GM19099 (cell line): Measurements from ENCODE around the gene IQSEC2.

ENCODE experiments used
- POLR2A ChIP-seq: IDR thresholded peaks from 3 replicates; pipeline ENCODE4 v1.6.1; 2011; ENCODE audit warnings: low read depth; ENCODE audit not compliant: insufficient read length; ENCODE audit errors: extremely low read depth

Gene IQSEC2

DNA sequence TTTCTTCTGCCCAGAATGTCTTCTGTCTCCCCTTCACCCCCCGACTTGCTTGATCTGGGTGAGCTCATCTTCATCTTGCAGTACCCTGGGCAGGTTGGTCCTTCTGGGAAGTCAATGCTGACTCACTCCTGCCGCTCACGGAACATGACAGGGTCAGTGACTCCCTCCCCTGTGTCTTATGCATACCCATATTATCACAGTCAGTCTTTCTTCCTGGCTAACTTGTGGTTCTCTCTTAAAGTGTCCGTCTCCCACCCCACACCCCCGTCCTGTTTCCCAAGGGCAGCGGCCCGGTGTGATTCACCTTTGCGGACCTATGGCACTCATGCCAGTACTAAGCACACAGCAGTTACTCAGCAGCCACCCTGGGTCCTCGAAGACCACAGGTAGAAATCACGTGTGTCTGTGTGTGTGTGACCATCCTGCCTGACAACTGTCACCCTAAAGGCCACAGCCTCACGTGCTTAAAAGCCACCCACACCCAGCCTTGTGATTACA lies 17.7 kb downstream of the IQSEC2 start:
- TF ChIP-seq POLR2A, result no peak

DNA sequence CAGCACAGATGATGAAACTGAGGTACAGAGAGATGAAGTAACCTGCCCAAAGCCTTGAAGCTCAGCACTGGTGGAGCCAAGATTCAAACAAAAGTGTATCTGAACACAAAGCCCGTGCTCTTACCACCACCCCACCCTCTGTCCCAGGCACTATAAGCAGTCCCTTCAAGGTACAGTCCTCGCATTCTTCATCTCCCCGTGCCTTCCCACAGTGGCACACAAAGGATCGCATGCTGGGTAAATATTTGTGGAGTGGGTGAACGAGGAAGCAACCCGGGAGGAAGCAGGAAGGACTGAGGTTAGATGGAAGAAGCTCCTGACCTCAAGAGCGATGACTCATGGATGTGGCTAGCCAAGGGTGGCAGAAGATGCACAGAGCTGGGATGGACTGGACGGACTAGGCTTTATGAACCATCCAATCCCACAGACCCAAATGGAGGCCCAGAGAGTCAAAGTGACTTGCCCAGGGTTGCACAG lies 18.4 kb downstream of the IQSEC2 start:
- no peak for TF ChIP-seq POLR2A

DNA sequence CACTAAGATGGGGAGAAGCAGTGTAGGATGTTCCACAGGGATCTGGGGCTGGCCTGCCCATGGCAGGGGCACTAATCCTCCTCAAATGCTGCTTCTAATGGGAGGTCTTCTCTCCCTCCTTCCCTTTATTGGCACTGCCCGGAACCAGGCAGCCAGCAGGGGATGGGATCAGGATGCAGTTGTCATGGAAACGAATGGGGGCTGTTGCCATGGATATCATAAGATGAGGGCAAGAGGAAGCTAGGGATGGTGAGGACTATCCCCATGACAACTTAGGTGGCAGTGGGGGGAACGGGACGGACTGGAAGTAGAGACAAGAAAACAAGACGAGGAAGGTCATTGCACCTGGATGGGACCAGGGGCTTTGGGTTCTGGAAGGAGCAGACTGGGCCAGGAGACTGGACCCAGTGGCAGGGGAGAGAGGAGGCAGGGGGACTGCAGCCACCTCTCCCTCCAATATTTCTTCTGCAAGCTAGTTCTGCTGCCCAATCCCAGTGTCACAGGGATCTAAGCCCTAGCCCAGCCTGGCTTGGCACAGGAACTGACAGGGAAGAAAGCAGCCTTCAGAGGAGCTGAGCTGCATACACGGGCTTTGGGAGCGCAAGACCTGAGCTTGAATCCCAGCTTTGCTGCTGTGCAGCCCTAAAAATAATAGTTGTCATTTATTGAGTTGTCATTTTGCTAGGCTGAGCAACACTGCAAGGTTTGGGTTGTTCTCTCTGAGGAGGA lies 19.0 kb downstream of the IQSEC2 start:
- no peak for TF ChIP-seq POLR2A

DNA sequence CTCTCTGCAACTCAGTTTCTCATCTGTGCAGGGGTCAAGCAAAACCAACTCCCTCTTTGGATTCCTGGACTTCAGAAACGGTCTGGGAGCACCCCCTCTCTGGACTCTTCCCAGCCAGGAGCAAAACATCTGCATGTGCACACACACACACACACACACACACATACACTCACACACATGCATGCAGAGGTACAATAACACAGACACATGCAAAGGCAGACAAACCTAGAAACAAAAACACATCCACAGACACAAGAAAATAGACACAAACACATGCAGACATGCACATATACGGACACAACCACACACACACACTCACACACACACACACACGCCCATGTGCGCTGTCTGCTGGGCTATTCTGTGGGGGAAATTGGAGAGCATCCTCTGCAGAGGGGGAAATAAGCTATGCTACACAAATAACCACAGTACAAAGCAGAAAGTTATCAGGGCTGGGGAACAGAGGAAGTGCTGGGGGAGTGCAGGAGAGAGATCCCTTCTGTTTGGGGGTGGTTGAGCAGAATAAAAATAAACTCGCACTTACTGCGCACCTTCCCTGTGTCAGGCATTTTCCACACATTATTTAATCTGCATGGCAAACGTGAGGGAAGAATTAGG lies 19.9 kb downstream of the IQSEC2 start:
- TF ChIP-seq POLR2A, result no peak

DNA sequence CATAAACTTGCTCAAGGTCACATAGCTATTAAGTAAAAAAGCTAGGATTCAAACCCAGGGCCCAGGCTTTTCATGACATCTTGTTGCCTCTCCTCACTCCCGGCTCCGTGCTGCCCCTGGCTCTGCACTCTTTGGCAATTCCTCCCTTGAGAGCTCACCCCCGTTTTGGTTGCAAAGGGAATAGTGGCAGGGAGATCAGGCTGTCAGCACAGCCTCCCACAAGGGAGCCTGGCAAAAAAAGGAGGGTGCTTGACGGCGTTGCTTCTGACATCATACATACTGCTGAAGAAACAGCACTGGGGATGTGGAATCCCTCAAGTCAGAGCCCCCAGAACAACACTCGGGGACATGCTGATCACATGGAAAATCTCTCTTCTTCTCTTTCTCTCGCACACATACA lies 20.5 kb downstream of the IQSEC2 start:
- TF ChIP-seq POLR2A, result no peak

DNA sequence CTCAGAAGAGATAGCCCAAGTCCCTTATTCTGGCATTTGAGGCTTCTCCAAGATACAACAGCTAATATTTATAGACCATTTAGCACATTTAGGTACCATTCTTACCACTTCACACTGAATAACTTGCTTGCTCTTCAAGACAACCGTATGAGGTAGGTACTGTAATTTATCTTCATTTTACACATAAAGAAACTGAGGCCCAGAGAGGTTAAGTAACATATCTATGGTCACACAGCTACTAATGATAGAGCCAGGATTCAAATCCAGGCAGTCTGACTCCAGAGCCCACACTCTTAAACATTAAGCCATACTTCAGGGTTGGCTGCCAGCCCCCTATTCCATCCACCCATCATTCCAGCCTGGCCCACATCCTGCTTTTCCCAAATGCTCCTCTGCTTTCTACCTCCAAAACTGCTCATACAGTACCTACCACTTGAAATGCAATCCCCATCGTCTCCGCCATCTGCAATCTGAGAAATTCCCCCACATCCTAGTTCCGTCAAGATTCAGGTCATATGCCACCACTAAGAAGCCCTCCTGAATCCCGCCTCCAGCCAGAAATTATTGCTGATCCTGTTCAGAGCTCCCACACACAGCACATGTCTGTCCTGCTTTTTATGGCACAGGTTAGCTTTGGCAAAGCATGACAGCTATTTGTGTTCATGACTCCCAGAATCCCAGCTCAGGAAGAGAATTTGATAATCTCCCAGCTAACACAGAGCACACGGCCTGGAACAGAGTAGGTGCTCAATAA lies 23.5 kb downstream of the IQSEC2 start:
- TF ChIP-seq POLR2A, result no peak

DNA sequence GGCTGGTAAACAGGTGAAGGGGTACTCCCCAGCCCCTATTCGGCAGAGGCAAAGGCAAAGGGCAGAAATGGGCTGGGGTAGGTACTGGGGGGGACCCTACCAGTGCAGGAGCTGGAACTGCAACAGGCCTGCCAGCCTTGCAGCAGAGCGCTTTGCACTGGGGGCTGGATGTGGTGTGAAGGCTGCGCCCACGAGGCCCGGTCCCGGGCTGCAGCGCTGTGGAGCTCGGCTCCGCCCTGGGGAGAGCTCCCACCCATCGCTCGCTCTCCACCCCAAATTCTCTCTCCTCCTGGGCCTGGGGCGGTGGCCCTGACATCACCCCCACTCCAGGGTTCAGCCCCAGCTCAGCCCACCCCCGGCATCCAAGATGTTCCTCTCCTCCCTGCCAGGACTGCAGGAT lies 24.2 kb downstream of the IQSEC2 start:
- TF ChIP-seq POLR2A, result no peak

DNA sequence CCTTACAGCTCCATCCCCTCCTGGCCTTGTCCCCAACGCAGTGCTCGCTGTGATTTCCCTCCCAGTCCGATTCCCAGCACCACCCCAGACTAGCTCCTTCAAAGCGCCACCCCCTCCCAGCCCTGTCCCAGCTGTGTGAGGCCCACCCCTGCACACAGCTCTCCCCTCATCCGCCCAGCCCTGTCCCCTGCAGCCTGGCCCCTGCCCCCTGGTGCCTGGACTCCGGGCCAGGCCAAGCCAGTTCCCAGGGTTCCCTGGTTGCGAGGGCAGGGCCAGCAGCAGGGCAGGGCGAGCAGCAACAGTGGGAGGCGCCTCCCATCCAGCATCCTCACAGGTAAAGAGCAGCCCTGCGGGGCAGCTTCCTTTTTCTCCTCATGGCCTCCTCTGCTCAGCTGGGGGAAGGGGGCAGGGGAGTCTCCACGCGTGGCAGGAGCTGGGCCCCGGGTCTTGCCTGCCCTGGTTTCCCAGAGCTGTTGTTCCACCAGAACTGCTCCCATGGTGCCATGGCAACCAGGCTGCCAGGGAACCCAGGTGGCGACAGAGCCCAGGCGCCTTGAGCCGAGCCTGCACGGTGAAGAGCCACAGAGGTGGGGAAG lies 24.8 kb downstream of the IQSEC2 start:
- no peak for TF ChIP-seq POLR2A

DNA sequence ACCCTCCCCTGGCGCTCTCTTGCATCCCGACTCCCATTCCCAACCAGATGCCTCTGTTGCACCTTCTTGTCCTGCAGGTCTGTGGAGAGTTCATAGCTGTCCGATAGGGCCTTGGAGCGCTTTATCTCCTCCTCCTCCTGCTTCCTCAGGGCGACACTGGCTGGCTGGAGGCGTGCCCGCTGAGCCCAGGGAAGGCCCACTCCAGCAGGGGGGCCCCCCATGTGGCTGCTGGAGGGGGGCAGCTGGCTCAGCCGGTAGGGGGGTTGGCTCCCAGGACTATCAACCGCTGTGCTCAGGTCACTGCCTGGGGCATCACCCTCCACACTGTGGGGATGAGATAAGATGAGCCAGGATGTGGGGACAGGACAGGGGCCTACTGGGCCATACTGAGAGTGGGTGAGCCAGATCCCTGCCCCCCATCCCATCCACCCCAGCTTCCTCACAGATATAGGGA lies 25.6 kb downstream of the IQSEC2 start:
- TF ChIP-seq POLR2A, result no peak

DNA sequence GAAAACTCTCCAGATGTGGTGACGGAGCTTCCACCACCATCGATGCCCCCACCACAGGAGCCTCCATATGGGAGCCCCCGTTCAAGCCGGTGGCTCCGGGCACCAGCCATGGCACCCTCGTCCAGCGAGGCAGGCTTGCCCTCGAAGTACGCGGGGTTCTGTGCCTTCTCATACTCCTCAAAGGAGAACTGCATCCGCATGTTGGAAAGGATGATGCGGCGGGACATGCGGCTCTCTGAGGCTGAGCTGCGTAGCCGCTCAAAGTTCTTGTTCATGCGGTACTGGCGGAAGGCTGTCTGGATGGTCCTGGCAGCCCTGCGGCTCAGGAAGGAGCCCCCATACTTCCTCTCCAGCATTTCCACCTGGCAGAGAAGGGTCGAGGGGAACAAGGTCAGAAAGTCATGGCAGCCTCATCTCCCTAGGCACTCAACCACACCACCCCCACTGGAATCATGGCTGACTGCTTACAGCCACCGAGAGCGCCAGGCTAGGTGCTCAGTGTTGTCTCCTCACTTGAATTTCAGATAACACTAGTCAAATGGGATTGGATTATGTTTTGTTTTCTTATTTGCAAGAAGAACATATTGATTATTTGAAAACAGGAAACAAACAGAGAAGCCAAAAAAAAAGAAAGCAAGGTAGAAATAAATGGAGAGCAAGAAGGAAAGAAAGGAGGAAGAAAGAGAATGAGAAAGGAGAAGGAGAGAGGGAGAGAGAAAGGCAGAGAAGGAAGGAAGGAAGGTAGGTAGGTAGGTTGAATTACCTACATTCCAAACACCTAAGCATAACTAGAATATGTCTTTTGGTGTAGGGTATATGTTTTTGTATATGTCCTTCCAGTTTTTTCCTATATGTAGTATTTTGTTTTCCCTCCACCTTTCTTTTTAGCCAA lies 26.6 kb downstream of the IQSEC2 start:
- TF ChIP-seq POLR2A, result no peak

DNA sequence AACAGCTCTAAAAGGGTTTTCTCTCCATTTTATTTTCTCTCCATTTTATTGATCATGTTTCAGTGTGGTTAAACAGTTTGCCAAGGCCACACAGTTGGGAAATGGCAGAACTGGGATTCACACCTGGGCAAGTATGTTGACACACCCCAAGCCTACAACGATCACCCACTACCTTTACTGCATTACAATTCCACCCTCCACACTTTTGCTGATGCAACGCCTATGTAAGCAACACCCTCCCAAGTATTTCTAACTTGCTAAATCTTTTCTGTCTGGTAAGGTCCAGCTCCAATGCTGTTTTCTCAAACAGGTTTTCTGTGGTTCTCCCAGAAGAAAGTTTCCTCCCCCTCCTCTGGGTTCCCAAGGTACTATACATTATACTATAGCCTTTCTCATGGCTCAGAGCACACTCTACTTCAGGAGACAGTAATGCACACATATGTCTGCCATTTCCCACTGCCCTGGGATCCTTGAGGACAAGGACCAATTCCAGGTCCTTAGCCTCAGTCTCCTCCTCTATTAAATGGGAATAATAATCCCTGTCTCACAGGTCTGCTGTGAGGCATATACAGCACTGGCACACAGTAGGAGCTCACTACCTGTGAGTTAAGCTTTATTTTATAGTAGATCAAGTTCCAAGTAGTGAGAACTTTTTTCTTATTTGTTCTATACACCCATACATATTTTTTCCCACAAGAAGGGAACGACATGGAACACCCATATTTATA lies 27.9 kb downstream of the IQSEC2 start:
- TF ChIP-seq POLR2A, result no peak

DNA sequence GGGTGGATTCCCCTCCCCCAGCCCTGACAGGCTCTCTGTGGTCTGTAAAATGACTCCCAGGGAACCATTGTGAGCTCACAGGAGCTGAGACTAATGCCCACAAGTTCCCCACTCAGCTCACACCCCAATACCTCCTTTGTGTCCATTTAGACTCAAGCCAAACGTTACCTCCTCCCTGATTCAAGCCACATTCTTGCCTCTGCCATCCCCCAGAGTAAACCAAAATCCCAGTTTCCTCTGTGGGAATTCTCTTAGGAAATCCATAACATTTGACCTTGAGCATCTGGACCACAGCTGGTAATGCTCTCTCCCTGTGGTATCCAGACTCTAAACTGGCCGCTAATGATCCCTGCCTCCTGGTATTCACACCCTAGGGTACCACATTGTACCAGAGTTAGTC lies 30.1 kb downstream of the IQSEC2 start:
- no peak for TF ChIP-seq POLR2A

DNA sequence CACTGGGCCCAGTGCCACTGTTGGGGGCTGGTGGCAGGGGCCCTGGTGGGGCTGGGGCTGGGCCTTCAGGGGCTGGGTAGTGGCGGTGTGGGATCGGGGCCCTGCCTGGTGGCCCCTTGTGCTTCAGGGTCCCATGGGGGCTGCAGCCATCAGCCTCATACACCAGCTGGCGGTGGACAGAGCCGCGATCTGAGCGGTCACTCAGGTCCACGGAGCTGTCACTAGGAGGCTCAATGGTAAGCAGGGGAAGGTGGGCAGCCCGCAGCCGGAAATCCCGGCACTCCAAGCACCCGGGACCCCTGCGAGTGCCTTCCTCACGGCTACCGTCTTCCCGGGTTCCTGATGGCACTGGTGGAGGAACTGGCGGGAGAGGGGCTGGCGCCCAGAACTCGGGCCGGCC lies 30.8 kb downstream of the IQSEC2 start:
- no peak for TF ChIP-seq POLR2A

DNA sequence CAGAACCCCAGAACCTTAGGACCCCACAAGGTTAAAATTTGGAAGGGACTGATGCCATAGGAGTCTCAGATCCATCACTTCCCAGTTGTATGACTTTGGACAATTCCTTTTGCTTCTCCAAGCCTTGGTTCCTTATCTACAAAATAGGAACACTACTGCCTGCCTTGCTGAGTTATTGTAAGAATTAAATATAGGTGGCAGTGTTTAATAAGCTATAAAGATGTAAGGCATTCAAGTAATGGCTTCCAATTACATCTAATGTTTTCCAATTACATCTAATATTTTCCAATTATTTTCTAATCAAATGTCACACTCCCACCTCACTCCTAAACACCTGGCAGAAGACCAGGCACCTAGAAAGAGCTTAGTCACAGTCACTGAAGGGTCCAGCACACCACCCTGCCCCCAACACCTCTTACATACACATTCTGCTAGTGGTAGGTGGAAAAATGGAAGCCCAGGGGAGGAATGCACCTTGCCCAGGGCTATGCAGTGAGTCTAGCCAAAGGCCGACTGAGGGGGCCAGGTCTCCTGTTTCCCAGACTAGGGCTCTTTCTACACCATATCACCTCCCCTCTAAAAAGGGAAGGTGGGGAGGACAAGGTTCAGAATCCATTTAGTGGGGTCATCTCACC lies 31.9 kb downstream of the IQSEC2 start:
- no peak for TF ChIP-seq POLR2A

DNA sequence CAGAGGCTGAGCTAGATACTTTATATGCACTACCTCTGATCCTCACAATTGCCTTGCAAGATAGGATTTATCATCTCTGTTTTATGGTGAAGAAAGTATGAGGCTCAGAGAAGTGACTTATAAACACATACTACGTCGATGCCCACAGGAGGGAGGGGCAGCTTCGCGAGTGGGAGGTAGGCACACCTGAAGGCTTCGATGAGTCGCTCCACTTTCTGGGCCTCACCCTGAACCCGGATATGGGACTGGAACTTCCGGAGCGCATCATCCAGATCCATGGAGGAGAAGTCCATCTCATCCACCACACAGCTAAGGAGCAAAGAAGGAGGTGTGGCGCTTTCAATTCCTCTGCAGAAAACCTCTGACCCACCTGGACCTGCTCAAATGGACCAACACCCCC lies 33.5 kb downstream of the IQSEC2 start:
- no peak for TF ChIP-seq POLR2A
